Measurements from ENCODE around the gene WDR12. TPM values are rescaled to one million over a fixed set of nuclear protein-coding genes. Genes with fewer than 3 reads are reported as not detected.

Gene WDR12
- total and polyA plus RNA-seq, 9 of the 15 experiments (the other 6 are each of a cell fraction or from before 2014, with no cell fraction given): 109 to 554 (median 174) TPM

GRCh38 chr2:202841090-202841867 is 70.2 kb downstream of the WDR12 start:
- no peaks in the 10 kb centered on the region for H3K36me3 ChIP-seq (ENCODE audit: control insufficient read depth, insufficient read depth, low read length)
- 48% methylated on average over 10 of the region's 11 CpGs for WGBS (ENCODE audit: insufficient coverage, low coverage, missing lambda C conversion rate)
- H2AFZ ChIP-seq (ENCODE audit: low read depth, low read length): no peak overlapping the region
- intact Hi-C loops (cut with micrococcal nuclease): no loop called here
- H4K20me1 ChIP-seq (replicated peaks; ENCODE audit: control insufficient read depth, insufficient read depth, low read length): no peaks in the 10 kb centered on the region
- no peaks in the 10 kb centered on the region for H3K4me1 ChIP-seq (replicated peaks in 1 of 2; ENCODE audit: control insufficient read depth in 2 of 2, insufficient read depth in 2 of 2, low read length in 2 of 2)
- 0 out of 2 replicates have a peak, but pooled peaks cover 2% of the 10 kb centered on the region for H3K9me3 ChIP-seq (replicated peaks; ENCODE audit: control insufficient read depth, insufficient read depth, low read depth, low read length)
- ChIA-PET POLR2A (no interaction called here), CTCF (ENCODE audit: low intra/inter-chr PET ratio) (no interaction called here)
- no peak overlapping the region for H3K4me3 ChIP-seq
- TF ChIP-seq BDP1 (IDR thresholded peaks at IDR 0.05; ENCODE audit: insufficient read depth, insufficient read length) (no peak), ZC3H11A (IDR thresholded peaks at IDR 0.05; ENCODE audit: low read depth, low read length) (no peak), SMAD3 (CRISPR knock-in tag; conservative IDR thresholded peaks at IDR 0.05) (no peak), ZBTB7A (IDR thresholded peaks at IDR 0.05; ENCODE audit: borderline replicate concordance, control insufficient read depth, low read depth, low read length) (no peak), FOXJ3 (CRISPR knock-in tag; IDR thresholded peaks at IDR 0.05) (no peak), ZNF24 (IDR thresholded peaks at IDR 0.05) (no peak), SMARCB1 (IDR thresholded peaks at IDR 0.05; ENCODE audit: insufficient read length, low read depth) (no peak), NFIX (CRISPR knock-in tag; IDR thresholded peaks at IDR 0.05; ENCODE audit: low read depth) (peak; percentile 48; the same call in 1 of the 2 replicates), ZNF354B (CRISPR knock-in tag; IDR thresholded peaks at IDR 0.05) (no peak), CXXC5 (CRISPR knock-in tag; IDR thresholded peaks at IDR 0.05) (no peak), MTF1 (CRISPR knock-in tag; IDR thresholded peaks at IDR 0.05; ENCODE audit: borderline replicate concordance) (no peak), NFIC (IDR thresholded peaks at IDR 0.05) (peak; percentile 86), ZNF184 (CRISPR knock-in tag; IDR thresholded peaks at IDR 0.05) (no peak), E2F1 (CRISPR knock-in tag; IDR thresholded peaks at IDR 0.05) (no peak), GTF3C2 (IDR thresholded peaks at IDR 0.05; ENCODE audit: borderline replicate concordance, extremely low read depth, insufficient read length) (no peak), ZNF431 (CRISPR knock-in tag; IDR thresholded peaks at IDR 0.05) (no peak)
- TF ChIP-seq, protein P1, sequence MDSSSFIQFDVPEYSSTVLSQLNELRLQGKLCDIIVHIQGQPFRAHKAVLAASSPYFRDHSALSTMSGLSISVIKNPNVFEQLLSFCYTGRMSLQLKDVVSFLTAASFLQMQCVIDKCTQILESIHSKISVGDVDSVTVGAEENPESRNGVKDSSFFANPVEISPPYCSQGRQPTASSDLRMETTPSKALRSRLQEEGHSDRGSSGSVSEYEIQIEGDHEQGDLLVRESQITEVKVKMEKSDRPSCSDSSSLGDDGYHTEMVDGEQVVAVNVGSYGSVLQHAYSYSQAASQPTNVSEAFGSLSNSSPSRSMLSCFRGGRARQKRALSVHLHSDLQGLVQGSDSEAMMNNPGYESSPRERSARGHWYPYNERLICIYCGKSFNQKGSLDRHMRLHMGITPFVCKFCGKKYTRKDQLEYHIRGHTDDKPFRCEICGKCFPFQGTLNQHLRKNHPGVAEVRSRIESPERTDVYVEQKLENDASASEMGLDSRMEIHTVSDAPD (CRISPR knock-in tag; IDR thresholded peaks at IDR 0.05): no peak
- H3K27ac ChIP-seq (ENCODE audit: extremely low read depth, low read depth, low read length): no peak overlapping the region
- DNase-seq (ENCODE audit: extremely low read depth in 1 of 4, low spot score in 3 of 4) (no peak), FAIRE-seq (no peak), ATAC-seq (no peak)
- H3K4me2 ChIP-seq (ENCODE audit: insufficient read depth, low read length): no peak overlapping the region
- no peak overlapping the region for H3K9ac ChIP-seq (ENCODE audit: insufficient read depth in 1 of 2, low read depth in 2 of 2, low read length in 2 of 2)
- H3K27me3 ChIP-seq (ENCODE audit: control insufficient read depth in 2 of 2, insufficient read depth in 2 of 2, low read length in 2 of 2): no peaks in the 10 kb centered on the region
- H3K9me1 ChIP-seq (ENCODE audit: control insufficient read depth, insufficient read depth, low read length): no peaks in the 10 kb centered on the region
- no peaks in the 10 kb centered on the region for H3K79me2 ChIP-seq (ENCODE audit: control insufficient read depth, insufficient read depth, low read length)
- in situ Hi-C loops (cut with MboI): no loop called here
- no TSS peak for BruUV-seq (replicated peaks)

Measured in K562 (cell line).